A673 (cell line): Measurements from ENCODE around the gene ZNF653. TPM values are rescaled to one million over a fixed set of nuclear protein-coding genes. Genes with fewer than 3 reads are reported as not detected.

Source experiments
- BruUV-seq: library from RNA; stranded (reverse); fragments of 400-500 nt; replicated peaks from 2 replicates; lab custom pipeline; 2021; lab: Mats Ljungman, UMichigan
- CTCF ChIA-PET: fragments of 300-600 bp; sonication (Branson Sonifier 250); formaldehyde crosslinking; loops from one replicate; lab custom pipeline; 2022; ENCODE audit warnings: antibody characterized with exemption; lab: Charles Lee
- POLR2A ChIA-PET: fragments of 300-600 bp; sonication (Branson Sonifier 250); formaldehyde crosslinking; loops from one replicate; lab custom pipeline; 2022; ENCODE audit warnings: antibody characterized with exemption; ENCODE audit not compliant: low non-redundant PET; lab: Charles Lee
- DNase-seq: peaks from one replicate; pipeline ENCODE4 v3.0.0-alpha.2; 2015; ENCODE audit warnings: low spot score
- H3K27ac ChIP-seq: fragments of 200-600 bp; sonication (generic); 2 replicates; pipeline ENCODE4 v1.5.1; 2016; ENCODE audit warnings: mixed run types, low read depth, mild to moderate bottlenecking, mixed read lengths, antibody characterized with exemption, low read length; ENCODE audit not compliant: poor library complexity, severe bottlenecking
- H3K27me3 ChIP-seq: fragments of 200-600 bp; sonication (generic); replicated peaks from 2 replicates; pipeline ENCODE4 v1.6.1; 2017; ENCODE audit warnings: mixed run types, low read depth, mild to moderate bottlenecking, mixed read lengths, antibody characterized with exemption, low read length; ENCODE audit not compliant: insufficient read depth, poor library complexity
- H3K36me3 ChIP-seq: fragments of 200-600 bp; sonication (generic); 2 replicates; pipeline ENCODE4 v1.6.1; 2016; ENCODE audit warnings: mixed run types, mild to moderate bottlenecking, mixed read lengths, antibody characterized with exemption, low read length; ENCODE audit not compliant: insufficient read depth, poor library complexity, severe bottlenecking
- H3K4me1 ChIP-seq: fragments of 200-600 bp; sonication (generic); 2 replicates; pipeline ENCODE4 v1.6.1; 2017; ENCODE audit warnings: mixed run types, mild to moderate bottlenecking, mixed read lengths, antibody characterized with exemption, low read length; ENCODE audit not compliant: insufficient read depth, poor library complexity, severe bottlenecking
- H3K4me3 ChIP-seq: fragments of 200-600 bp; sonication (generic); 2 replicates; pipeline ENCODE4 v1.5.1; 2016; ENCODE audit warnings: low read depth, mixed run types, mild to moderate bottlenecking, mixed read lengths, low read length; ENCODE audit not compliant: poor library complexity, severe bottlenecking
- H3K9me3 ChIP-seq: fragments of 200-600 bp; sonication (generic); 2 replicates; pipeline ENCODE4 v1.6.1; 2016; ENCODE audit warnings: mixed run types, low read depth, mild to moderate bottlenecking, mixed read lengths, antibody characterized with exemption, low read length; ENCODE audit not compliant: poor library complexity, severe bottlenecking
- EZH2 ChIP-seq: fragments of 200-600 bp; sonication (generic); IDR thresholded peaks from 2 replicates; pipeline ENCODE4 v1.6.1; 2017; ENCODE audit warnings: borderline replicate concordance, low read depth, mild to moderate bottlenecking, mixed read lengths, antibody characterized with exemption, low read length; ENCODE audit not compliant: poor library complexity, severe bottlenecking
- intact Hi-C: fragments of 100-400 bp; cut with micrococcal nuclease; formaldehyde crosslinking; loops from one replicate; pipeline ENCODE4 v1.10.0; 2022; ENCODE audit not compliant: unreplicated experiment
- total RNA-seq: library from RNA; stranded (reverse); gene quantifications from 2 replicates; pipeline ENCODE4 v1.2.3, GENCODE V29; 2021
- TF ChIP-seq, protein P1 (sequence below): fragments of 300-800, 200-600 bp; sonication (generic); conservative IDR thresholded peaks from 2 replicates; pipeline ENCODE4 v1.5.1; 2017; ENCODE audit warnings: low read depth, mild to moderate bottlenecking, antibody characterized with exemption, low read length, moderate library complexity, mixed read lengths

The ZNF653 gene
- total RNA-seq, 1 experiment from 2014 or later = 15.9 TPM

DNA sequence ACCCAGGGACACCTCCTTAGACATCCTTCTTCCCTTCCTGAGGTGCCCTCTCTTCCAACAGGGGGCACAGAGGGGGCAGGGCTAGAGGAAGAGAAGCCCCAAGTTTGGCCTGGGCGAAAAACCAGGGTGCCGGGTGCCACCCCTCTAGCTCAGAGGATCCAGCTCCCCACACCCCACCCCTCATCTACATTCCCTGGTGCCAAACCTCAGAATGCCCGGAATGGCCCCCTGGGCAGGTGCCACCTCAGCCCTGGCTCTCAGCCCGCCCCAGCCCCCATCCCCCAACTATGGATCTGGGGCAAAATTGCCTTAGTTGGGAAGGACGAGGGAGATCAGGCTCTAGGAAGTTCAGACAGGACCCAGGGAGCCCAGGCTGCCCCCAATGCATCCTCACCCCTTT is 35.0 kb upstream of the ZNF653 start:
- no TSS peak for BruUV-seq
- Histone ChIP-seq H3K27ac (no peak overlapping the region), H3K9me3 (no peaks in the 10 kb centered on the region), H3K36me3 (no peaks in the 10 kb centered on the region), H3K27me3 (no peaks in the 10 kb centered on the region), H3K4me1 (peaks cover 10% of the 10 kb centered on the region), H3K4me3 (no peak overlapping the region)
- CTCF ChIA-PET = no interaction called here
- POLR2A ChIA-PET = no interaction called here
- no peak for DNase-seq
- intact Hi-C loops = no loop called here
- TF ChIP-seq, protein P1, sequence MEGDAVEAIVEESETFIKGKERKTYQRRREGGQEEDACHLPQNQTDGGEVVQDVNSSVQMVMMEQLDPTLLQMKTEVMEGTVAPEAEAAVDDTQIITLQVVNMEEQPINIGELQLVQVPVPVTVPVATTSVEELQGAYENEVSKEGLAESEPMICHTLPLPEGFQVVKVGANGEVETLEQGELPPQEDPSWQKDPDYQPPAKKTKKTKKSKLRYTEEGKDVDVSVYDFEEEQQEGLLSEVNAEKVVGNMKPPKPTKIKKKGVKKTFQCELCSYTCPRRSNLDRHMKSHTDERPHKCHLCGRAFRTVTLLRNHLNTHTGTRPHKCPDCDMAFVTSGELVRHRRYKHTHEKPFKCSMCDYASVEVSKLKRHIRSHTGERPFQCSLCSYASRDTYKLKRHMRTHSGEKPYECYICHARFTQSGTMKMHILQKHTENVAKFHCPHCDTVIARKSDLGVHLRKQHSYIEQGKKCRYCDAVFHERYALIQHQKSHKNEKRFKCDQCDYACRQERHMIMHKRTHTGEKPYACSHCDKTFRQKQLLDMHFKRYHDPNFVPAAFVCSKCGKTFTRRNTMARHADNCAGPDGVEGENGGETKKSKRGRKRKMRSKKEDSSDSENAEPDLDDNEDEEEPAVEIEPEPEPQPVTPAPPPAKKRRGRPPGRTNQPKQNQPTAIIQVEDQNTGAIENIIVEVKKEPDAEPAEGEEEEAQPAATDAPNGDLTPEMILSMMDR = no peak
- no peak for TF ChIP-seq EZH2

DNA sequence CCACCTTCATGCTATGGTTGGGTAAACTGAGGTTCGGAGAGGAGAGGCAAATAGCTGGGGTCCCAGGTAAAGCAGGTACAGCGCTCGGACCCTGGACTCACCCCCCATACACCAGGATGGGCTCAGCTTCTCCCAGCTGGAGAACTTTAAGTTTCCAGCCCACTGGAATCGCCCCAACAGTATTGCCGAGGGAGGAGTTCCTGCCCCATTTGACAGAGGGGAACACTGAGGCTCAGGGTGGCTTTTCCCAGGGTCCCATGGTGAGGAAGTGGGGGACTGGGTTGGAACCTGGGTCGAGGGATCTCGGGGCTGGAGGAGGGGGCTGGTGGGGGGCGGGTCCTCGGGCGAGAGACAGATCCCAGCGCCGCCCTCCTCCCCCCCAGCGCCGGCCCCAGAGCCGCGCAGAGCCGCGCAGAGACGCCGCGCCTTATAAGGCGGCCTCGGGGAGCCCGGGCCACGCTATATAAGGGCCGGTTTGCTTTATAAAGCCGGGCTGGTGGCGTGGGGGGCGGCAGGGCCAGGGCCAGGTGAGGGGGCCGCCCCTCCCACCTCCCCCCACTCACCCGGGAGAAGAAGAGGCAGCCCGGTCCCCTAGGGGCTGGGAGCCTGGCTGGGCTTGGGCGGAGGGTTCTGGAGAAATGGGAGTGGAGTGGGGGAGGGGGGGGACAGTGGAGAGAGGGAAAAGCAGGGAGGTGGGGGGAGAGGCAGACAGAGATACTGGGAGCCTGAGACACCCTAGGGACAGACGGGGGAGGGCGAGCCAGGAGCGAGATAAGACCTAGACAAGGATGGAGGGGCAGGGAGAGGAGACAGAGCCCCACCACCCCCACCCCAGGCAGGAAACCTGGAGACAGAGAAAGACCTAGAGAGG is 34.1 kb upstream of the ZNF653 start:
- H3K27ac ChIP-seq = no peak overlapping the region

DNA sequence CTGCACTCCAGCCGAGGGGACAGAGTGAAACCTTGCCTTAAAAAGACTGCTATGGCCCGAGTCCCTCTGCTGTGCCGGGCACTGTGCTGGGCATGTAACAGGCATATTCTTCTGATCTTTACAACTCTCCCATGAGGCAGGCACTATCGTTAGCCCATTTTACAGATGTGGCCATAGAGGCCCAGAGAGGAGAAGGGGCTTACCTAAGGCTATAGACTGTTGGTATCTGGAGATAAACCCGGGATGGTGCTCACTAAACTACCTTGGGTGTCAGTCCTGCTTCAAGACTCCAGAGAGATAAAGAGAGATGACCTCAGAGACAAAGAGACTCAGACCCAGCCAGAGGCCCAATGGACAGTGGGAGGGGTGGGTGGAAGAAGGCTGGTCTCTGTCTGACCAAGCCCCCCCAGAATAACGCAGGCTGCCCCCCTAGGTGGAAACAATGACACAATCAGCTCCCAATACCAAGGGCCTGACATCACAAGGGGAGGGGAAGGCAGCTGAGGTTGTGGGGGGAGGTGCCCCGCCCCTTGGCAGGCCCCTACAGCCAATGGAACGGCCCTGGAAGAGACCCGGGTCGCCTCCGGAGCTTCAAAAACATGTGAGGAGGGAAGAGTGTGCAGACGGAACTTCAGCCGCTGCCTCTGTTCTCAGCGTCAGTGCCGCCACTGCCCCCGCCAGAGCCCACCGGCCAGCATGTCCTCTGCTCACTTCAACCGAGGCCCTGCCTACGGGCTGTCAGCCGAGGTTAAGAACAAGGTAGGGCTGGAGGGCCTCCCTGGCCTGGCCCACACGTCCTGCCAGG is 32.8 kb upstream of the ZNF653 start, which contains the start of gene CNN1:
CNN1 (plus strand) TSS at position 620 of the 805 bp plus-strand sequence; CDS start at position 697, 77 bp downstream.
- no peaks in the 10 kb centered on the region for H3K9me3 ChIP-seq
- H3K4me3 ChIP-seq = peak within 1 kb of the TSS; percentile 31
- BruUV-seq = no TSS peak
- TF ChIP-seq, protein P1 = no peak
- no peak for TF ChIP-seq EZH2
- H3K27me3 ChIP-seq = no peaks in the 10 kb centered on the region
- no peaks in the 10 kb centered on the region for H3K36me3 ChIP-seq
- no peak within 1 kb of the TSS for H3K27ac ChIP-seq
- ChIA-PET CTCF (no interaction called here), POLR2A (no interaction called here)
- peaks cover 10% of the 10 kb centered on the region for H3K4me1 ChIP-seq
- intact Hi-C loops = no loop called here
- peak; percentile 41 for DNase-seq

More for the DNA sequence above, 34.1 kb upstream of the ZNF653 start:
- intact Hi-C loops = no loop called here
- no TSS peak for BruUV-seq
- Histone ChIP-seq H3K9me3 (no peaks in the 10 kb centered on the region), H3K4me3 (peak overlapping the region; percentile 31), H3K4me1 (peaks cover 10% of the 10 kb centered on the region), H3K36me3 (no peaks in the 10 kb centered on the region), H3K27me3 (no peaks in the 10 kb centered on the region)
- DNase-seq = no peak
- ChIA-PET CTCF (no interaction called here), POLR2A (no interaction called here)
- TF ChIP-seq, protein P1 = no peak
- no peak for TF ChIP-seq EZH2
